ENCODE measurements around the gene STT3A. TPM values are rescaled to one million over a fixed set of nuclear protein-coding genes. Genes with fewer than 3 reads are reported as not detected.

The STT3A gene
- total RNA-seq, 2 donors from 2014 or later, result 51.7 to 69.7 TPM

- no peak for TF ChIP-seq CTCF (IDR thresholded peaks at IDR 0.05)
- DNase-seq (ENCODE audit: low spot score), result no peak
- H3K4me3 ChIP-seq, result no peak overlapping the region
- H3K27me3 ChIP-seq, result no peaks in the 10 kb centered on the region
- H3K4me1 ChIP-seq, result no peaks in the 10 kb centered on the region
- H3K27ac ChIP-seq, result no peak overlapping the region
- no peaks in the 10 kb centered on the region for H3K9me3 ChIP-seq
- H3K36me3 ChIP-seq, result no peaks in the 10 kb centered on the region
Measured at GRCh38 chr11:125638315-125638714, 45.7 kb downstream of the STT3A start.

- H3K27ac ChIP-seq, result no peak overlapping the region
- no peak for TF ChIP-seq CTCF (IDR thresholded peaks at IDR 0.05)
- no peaks in the 10 kb centered on the region for H3K27me3 ChIP-seq
- no peaks in the 10 kb centered on the region for H3K4me1 ChIP-seq
- H3K9me3 ChIP-seq, result no peaks in the 10 kb centered on the region
- no peak overlapping the region for H3K4me3 ChIP-seq
- no peaks in the 10 kb centered on the region for H3K36me3 ChIP-seq
- no peak for DNase-seq (ENCODE audit: low spot score)
Measured at GRCh38 chr11:125645871-125646270, 53.2 kb downstream of the STT3A start.

- H3K9me3 ChIP-seq, result no peaks in the 10 kb centered on the region
- no peak overlapping the region for H3K4me3 ChIP-seq
- H3K27me3 ChIP-seq, result no peaks in the 10 kb centered on the region
- no peaks in the 10 kb centered on the region for H3K36me3 ChIP-seq
- no peaks in the 10 kb centered on the region for H3K4me1 ChIP-seq
- no peak for TF ChIP-seq CTCF (IDR thresholded peaks at IDR 0.05)
- H3K27ac ChIP-seq, result no peak overlapping the region
- no peak for DNase-seq (ENCODE audit: low spot score)
Measured at GRCh38 chr11:125649465-125650166, 57.0 kb downstream of the STT3A start.

GRCh38 chr11:125662689-125663088 lies 70.0 kb downstream of the STT3A start:
- Histone ChIP-seq H3K9me3 (peaks cover 0 to 6% of the 10 kb centered on the region in 2 donors), H3K36me3 (no peaks in the 10 kb centered on the region), H3K27ac (no peak overlapping the region), H3K4me3 (no peak overlapping the region), H3K27me3 (no peaks in the 10 kb centered on the region), H3K4me1 (no peaks in the 10 kb centered on the region)
- TF ChIP-seq CTCF (IDR thresholded peaks at IDR 0.05), result no peak
- no peak for DNase-seq (ENCODE audit: low spot score)

- H3K4me1 ChIP-seq, result no peaks in the 10 kb centered on the region
- H3K9me3 ChIP-seq, result peaks cover 0 to 6% of the 10 kb centered on the region in 2 donors
- TF ChIP-seq CTCF (IDR thresholded peaks at IDR 0.05), result no peak
- H3K27me3 ChIP-seq, result no peaks in the 10 kb centered on the region
- H3K36me3 ChIP-seq, result no peaks in the 10 kb centered on the region
- no peak overlapping the region for H3K4me3 ChIP-seq
- H3K27ac ChIP-seq, result no peak overlapping the region
- no peak for DNase-seq (ENCODE audit: low spot score)
Measured at GRCh38 chr11:125663910-125664309, 71.3 kb downstream of the STT3A start.

- Histone ChIP-seq H3K9me3 (peaks cover 0 to 6% of the 10 kb centered on the region in 2 donors), H3K4me1 (no peaks in the 10 kb centered on the region), H3K27me3 (no peaks in the 10 kb centered on the region), H3K4me3 (no peak overlapping the region), H3K36me3 (no peaks in the 10 kb centered on the region), H3K27ac (no peak overlapping the region)
- no peak for TF ChIP-seq CTCF (IDR thresholded peaks at IDR 0.05)
- DNase-seq (ENCODE audit: low spot score), result no peak
Measured at GRCh38 chr11:125667151-125667550, 74.5 kb downstream of the STT3A start.
